Stimulated activated CD4-positive, alpha-beta T cell treated with anti-CD3 and anti-CD28 coated beads, Interleukin-4, amount 100 ng/mL, for 1 hour (primary cell): ENCODE measurements around the gene TGFBR2.
"Not testable (repeated sequence)": the region's sequence is repeated elsewhere in the genome, so short reads cannot be mapped to it uniquely, and the experiment has no call there.

Experiments used
- DNase-seq: peaks from one replicate; pipeline ENCODE4 v3.0.0-alpha.2; 2020

Gene TGFBR2

GRCh38 chr3:30620402-30621360 is 14.3 kb downstream of the TGFBR2 start:
- DNase-seq = no peak

DNA sequence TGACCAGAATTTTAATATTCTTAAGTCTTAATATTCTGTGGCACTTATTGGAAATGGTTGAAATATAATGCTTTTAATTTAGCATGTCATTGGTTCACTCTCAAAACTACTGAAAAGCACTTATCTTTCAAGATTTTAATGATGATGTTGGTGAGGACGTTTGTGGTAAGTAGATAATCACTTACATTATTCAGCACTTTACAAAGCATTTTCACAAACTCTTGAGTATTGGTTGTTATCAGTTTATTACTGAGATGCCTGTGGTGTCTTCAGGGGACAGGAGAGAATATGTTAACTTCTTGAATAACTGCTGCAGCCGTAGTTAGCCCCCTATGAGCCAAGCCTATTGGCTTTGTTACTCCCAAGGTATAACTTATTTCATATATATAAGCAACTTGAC is 15.2 kb downstream of the TGFBR2 start:
- DNase-seq = no peak

- DNase-seq = no peak
Observed at GRCh38 chr3:30622047-30622545, 15.7 kb downstream of the TGFBR2 start.

GRCh38 chr3:30622790-30623189 is 16.4 kb downstream of the TGFBR2 start:
- no peak for DNase-seq

DNA sequence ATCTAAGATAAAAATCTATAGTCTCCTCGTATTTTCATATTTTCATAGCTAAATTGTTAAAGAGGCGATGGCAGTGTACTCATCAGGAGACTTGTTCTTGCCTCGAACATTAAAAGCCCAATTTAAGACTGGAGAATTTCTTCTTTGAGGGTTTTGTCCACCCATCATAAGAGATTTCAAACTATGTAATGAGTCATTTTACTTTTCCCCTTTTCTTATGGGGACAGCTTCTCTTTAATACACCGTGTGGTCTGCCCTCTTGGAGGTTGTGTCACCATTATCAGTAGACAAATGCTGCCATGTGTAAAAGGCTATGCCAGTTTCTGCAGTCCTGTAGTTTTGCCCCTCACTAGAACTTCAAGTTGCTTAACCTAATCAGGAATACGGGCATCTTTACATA is 16.9 kb downstream of the TGFBR2 start:
- DNase-seq = no peak

DNA sequence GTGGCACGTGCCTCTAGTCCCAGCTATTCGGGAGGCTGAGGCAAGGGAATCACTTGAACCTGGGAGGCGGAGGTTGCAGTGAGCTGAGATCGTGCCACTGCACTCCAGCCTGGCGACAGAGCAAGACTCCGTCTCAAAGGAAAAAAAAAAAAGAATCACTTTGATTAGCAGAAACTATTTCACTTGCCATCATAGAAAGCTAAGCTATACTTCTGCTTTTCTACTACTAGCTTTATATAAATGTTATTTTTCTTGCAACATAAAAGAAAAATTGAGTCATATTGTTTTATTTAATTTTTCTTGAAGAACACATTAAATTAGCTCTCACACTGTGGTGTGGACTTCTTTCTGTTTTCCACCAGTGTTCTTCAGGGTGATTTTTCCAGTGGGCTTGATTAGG is 18.1 kb downstream of the TGFBR2 start:
- not testable (repeated sequence) for DNase-seq

- DNase-seq = no peak
Observed at GRCh38 chr3:30625541-30626438, 19.4 kb downstream of the TGFBR2 start.

GRCh38 chr3:30626443-30627180 is 20.2 kb downstream of the TGFBR2 start:
- no peak for DNase-seq

- DNase-seq = no peak
Observed at GRCh38 chr3:30628205-30628900, 22.0 kb downstream of the TGFBR2 start.

DNA sequence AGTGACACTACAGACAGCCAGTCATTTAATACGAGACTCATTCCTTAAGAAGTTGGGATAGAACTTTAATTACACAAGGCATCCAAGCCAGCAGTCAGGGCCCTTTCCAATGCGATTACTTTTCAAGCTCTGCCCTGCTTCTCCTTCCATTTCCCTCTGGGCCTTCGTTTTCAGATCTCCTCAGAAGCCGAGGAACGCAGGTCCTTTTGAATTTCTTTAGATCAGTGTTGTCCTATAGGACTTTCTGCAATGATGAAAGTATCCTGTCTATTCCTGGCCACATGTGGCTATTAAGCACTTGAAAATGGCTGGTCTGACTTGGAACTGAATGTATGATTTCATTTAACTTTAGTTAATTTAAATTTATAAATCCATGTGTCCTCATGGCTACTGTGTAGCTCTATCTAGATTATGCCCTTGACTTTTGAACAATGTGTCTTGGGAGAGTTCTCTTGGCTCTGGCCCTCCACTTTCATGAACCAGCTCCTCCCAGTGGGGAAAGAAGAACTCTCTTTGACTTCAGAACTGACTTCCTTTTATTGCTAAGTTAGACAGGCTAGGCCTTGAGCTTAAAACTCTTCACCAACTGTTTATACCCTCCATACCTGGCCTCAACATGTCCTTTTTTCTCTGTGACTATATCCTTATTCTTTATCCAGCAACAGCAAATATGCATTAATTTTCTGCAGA is 22.6 kb downstream of the TGFBR2 start:
- no peak for DNase-seq

- DNase-seq = no peak
Observed at GRCh38 chr3:30629746-30630145, 23.3 kb downstream of the TGFBR2 start.

DNA sequence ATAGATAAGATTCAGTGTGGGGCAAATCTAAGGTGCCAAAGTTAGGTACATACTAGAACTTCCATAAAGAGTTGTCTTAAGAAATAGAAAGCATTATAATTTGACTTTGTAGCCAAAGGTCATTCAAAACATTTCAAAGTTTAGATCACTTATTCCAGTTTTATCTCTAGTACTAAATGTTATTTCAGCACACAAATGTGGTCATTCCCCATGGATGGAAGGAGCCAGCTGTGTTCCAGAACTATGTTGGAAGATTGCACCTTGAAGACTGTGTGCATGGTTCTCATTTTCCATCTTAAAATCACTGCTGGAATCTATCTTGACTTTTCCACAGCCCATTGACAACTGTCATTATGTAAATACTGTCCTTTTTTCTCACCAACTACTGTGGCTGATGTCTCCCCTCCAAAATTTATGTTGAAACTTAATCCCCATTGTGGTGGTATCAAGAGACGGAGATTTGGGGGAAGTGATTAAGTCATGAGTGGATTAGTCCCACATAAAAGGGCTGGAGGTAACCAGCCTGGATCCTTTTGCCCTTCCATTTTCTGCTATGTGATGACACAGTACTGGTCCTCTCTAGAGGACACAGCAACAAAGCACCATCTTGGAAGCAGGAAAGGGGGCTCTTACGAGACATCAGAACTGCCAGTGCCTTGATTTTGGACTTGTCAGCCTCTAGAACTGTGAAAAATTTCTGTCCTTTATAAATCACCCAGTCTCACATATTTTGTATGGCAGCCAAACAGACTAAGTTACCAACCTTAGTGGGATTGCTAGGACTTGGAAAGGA is 24.0 kb downstream of the TGFBR2 start:
- DNase-seq = no peak

GRCh38 chr3:30631243-30631904 is 25.0 kb downstream of the TGFBR2 start:
- DNase-seq = peak; percentile 32

- DNase-seq = no peak
Observed at GRCh38 chr3:30632065-30632464, 25.7 kb downstream of the TGFBR2 start.

GRCh38 chr3:30632521-30632920 is 26.1 kb downstream of the TGFBR2 start:
- no peak for DNase-seq

GRCh38 chr3:30633718-30634117 is 27.3 kb downstream of the TGFBR2 start:
- DNase-seq = no peak

- DNase-seq = no peak
Observed at GRCh38 chr3:30634761-30635735, 28.6 kb downstream of the TGFBR2 start.

- no peak for DNase-seq
Observed at GRCh38 chr3:30637310-30638219, 31.2 kb downstream of the TGFBR2 start.
